Body of pancreas (tissue), 4 donors: ENCODE data around the gene SLC4A4.

Experiments used
- CTCF ChIP-seq, 7 experiments: fragments of 450-650 bp in 4 of 7; fragments of 200-600 bp in 3 of 7; sonication (generic) in 3 of 7; IDR thresholded peaks; one replicate each; pipeline ENCODE4 v1.5.1; 2016 to 2019; ENCODE audit warnings: antibody characterized with exemption in 7 of 7
- POLR2A ChIP-seq, 3 donors: fragments of 450-650 bp; IDR thresholded peaks; one replicate each; pipeline ENCODE4 v1.6.1; 2016; ENCODE audit warnings: antibody characterized with exemption in 3 of 3, mild to moderate bottlenecking in 2 of 3

GRCh38 chr4:71549516-71550160 lies 210.8 kb downstream of the SLC4A4 start:
- no peak for TF ChIP-seq CTCF (IDR thresholded peaks at IDR 0.05)
- no peak for TF ChIP-seq POLR2A (IDR thresholded peaks at IDR 0.05)
